ENCODE data around the gene STK16. TPM values are rescaled to one million over a fixed set of nuclear protein-coding genes. Genes with fewer than 3 reads are reported as not detected.

The STK16 gene
- total and polyA plus RNA-seq, 3 experiments from 2014 or later = 18.6 to 26.1 (median 23.0) TPM

DNA sequence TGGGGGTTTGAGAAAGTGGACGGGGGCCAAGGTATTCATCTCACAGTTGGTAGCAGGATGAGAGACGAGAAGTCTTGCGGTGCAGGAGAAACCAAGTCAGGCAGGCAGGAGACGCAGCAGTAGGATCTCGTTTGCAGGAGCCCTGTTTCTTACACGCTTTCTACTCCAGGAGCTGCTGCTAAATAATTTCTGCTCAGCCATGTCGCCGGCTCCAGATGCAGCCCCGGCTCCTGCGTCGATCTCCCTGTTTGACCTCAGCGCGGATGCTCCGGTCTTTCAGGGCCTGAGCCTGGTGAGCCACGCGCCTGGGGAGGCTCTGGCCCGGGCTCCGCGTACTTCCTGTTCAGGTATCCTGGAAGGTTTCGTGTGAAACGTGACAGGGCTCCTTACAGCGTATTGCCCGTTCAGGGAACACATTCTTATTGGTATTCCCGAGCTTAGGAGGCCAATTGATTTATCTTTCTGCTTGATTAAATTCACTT, 15.2 kb upstream of the STK16 start:
- peak overlapping the region; percentile 94 to 100 (median 98) for H3K27ac Mint-ChIP-seq
- Histone ChIP-seq H3K4me3 (ENCODE audit: low read length) (peak overlapping the region; percentile 93), H3K4me1 (ENCODE audit: insufficient read depth, low read length) (peaks cover 44% of the 10 kb centered on the region), H3K27ac (ENCODE audit: low read depth, low read length) (peak overlapping the region; percentile 96), H3K27me3 (ENCODE audit: insufficient read depth, low read length, poor library complexity, severe bottlenecking) (no peaks in the 10 kb centered on the region), H3K36me3 (ENCODE audit: insufficient read depth, low read length) (peaks cover 49% of the 10 kb centered on the region), H3K9me3 (ENCODE audit: low read length) (no peaks in the 10 kb centered on the region)
- H3K4me1 Mint-ChIP-seq = peaks cover 45 to 77% (median 54%) of the 10 kb centered on the region in 3 donors
- CTCF ChIA-PET = interaction anchor here (0.9 to 7.6 kb wide), 11 partner anchors 9 to 69 kb away, joined by 3 to 51 read pairs (median 5); partner anchors contain the start of genes DNAJB2, GLB1L, STK16 and TUBA4A
- H3K4me3 Mint-ChIP-seq = peak overlapping the region; percentile 92 to 100 (median 98)
- DNase-seq = peak in 2 of 5 donors; percentile 36 to 39
- POLR2A ChIA-PET = interaction anchor here (0.7 to 4.5 kb wide), 14 partner anchors 9 to 157 kb away, joined by 3 to 164 read pairs (median 6); partner anchors contain the start of genes ABCB6, CNPPD1, DNAJB2 and DNPEP
- peaks cover 0 to 75% (median 10%) of the 10 kb centered on the region in 3 donors for H3K36me3 Mint-ChIP-seq
- no peaks in the 10 kb centered on the region for H3K9me3 Mint-ChIP-seq
- H3K27me3 Mint-ChIP-seq = no peaks in the 10 kb centered on the region

DNA sequence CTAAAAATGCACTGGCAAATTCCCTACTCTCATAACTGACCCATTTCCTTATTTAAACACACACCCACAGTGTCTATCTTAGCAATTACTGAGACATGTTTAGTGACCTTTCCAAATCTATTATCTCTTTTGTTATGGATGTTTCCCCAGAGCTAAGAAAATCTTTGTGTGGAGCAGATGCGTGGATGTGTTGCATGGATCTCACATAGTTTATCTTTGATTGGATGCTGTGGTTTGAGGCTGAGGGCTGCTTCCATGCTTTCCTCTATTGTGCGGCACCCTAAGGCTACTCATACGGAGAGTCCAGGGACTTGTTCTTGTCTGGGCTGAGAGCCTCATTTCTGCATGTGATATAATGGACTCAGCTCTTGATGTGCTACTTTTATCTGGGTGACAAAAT, 10.9 kb upstream of the STK16 start:
- Histone ChIP-seq H3K27ac (ENCODE audit: low read depth, low read length) (no peak overlapping the region), H3K4me1 (ENCODE audit: insufficient read depth, low read length) (peaks cover 21% of the 10 kb centered on the region), H3K27me3 (ENCODE audit: insufficient read depth, low read length, poor library complexity, severe bottlenecking) (no peaks in the 10 kb centered on the region), H3K36me3 (ENCODE audit: insufficient read depth, low read length) (peaks cover 65% of the 10 kb centered on the region), H3K9me3 (ENCODE audit: low read length) (no peaks in the 10 kb centered on the region), H3K4me3 (ENCODE audit: low read length) (no peak overlapping the region)
- Mint-ChIP-seq H3K36me3 (peaks cover 3 to 82% (median 17%) of the 10 kb centered on the region in 3 donors), H3K4me1 (peaks cover 24 to 50% (median 31%) of the 10 kb centered on the region in 3 donors), H3K27ac (peak overlapping the region in 3 of 8 donors; percentile 29 to 66 (median 61)), H3K4me3 (peak overlapping the region in 1 of 7 donors; percentile 69), H3K27me3 (no peaks in the 10 kb centered on the region), H3K9me3 (no peaks in the 10 kb centered on the region)
- no peak for DNase-seq
- POLR2A ChIA-PET = no interaction called here
- CTCF ChIA-PET = interaction anchor here (0.7 kb wide), 1 partner anchor 43 kb away, joined by 3 read pairs; no protein-coding TSS in a partner anchor

DNA sequence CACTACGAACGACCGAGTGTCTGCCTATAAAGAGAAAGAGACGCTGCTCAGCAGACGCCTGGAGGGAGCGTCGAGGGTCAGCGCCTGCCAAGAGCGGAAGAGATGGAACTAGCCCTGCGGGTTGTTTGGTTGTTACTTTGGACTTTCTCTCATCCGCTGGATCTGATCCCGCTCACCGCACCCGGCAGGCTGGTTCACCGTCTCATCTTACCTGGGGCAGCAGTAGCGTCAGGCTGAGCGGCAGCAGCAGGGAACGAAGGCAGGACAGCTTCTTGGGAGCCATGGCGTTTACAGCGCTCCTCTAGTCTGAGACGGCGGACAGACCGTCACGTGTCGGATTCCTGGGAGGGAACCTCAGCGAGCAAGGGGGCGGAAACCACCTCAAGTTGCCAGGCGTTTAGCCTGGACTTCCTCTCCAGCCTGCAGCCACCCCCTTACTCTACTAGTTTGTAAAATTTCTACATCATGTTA, 2.0 kb upstream of the STK16 start:
- Mint-ChIP-seq H3K4me1 (peaks cover 35 to 46% (median 35%) of the 10 kb centered on the region in 3 donors), H3K36me3 (peaks cover 0 to 15% (median 1%) of the 10 kb centered on the region in 3 donors), H3K27ac (peak overlapping the region in 7 of 8 donors; percentile 14 to 66 (median 46)), H3K4me3 (peak overlapping the region in 3 of 7 donors; percentile 50 to 76 (median 71)), H3K27me3 (peaks cover 0 to 6% of the 10 kb centered on the region in 2 donors), H3K9me3 (peaks cover 0 to 2% (median 0%) of the 10 kb centered on the region in 5 donors)
- DNase-seq = no peak
- ChIA-PET POLR2A (interaction anchor here (11.9 kb wide), 1 partner anchor 13 kb away, joined by 164 read pairs; the partner anchor contains the start of genes ANKZF1 and ATG9A), CTCF (interaction anchor here (3.1 kb wide), 1 partner anchor 51 kb away, joined by 35 read pairs; no protein-coding TSS in a partner anchor)
- no peaks in the 10 kb centered on the region for H3K27me3 ChIP-seq (ENCODE audit: insufficient read depth, low read length, poor library complexity, severe bottlenecking)
- no peak overlapping the region for H3K4me3 ChIP-seq (ENCODE audit: low read length)
- H3K27ac ChIP-seq (ENCODE audit: low read depth, low read length) = no peak overlapping the region
- H3K4me1 ChIP-seq (ENCODE audit: insufficient read depth, low read length) = peaks cover 37% of the 10 kb centered on the region
- no peaks in the 10 kb centered on the region for H3K9me3 ChIP-seq (ENCODE audit: low read length)
- H3K36me3 ChIP-seq (ENCODE audit: insufficient read depth, low read length) = peaks cover 4% of the 10 kb centered on the region

DNA sequence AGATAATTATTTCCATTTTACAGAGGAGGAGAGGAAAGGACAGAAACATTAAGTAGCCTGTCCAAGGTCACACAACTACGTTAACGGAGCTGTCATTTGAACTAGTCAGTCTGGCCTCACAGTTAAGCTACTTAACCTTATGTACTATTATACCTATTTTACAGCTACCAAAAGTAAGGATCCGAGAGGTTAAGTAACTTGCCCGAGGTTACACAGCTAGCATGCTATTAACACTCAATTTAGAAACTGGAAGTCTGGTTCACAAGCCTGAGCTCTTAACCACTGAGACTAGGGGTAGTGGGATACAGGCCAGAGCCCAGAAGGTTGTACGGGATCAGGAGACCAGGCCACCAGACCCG, 511 bp upstream of the STK16 start:
- CTCF ChIA-PET = interaction anchor here (0.7 to 3.1 kb wide), 16 partner anchors 10 to 85 kb away, joined by 3 to 35 read pairs (median 4); partner anchors contain the start of genes DNAJB2 and TUBA4A
- POLR2A ChIA-PET = interaction anchor here (0.5 to 11.9 kb wide), 9 partner anchors 10 to 143 kb away, joined by 3 to 164 read pairs (median 8); partner anchors contain the start of genes ABCB6, ANKZF1, ATG9A and CNPPD1
- Mint-ChIP-seq H3K27me3 (peaks cover 0 to 6% of the 10 kb centered on the region in 2 donors), H3K9me3 (peaks cover 0 to 2% (median 0%) of the 10 kb centered on the region in 5 donors), H3K36me3 (peaks cover 0 to 25% (median 5%) of the 10 kb centered on the region in 3 donors), H3K4me1 (peaks cover 49 to 61% (median 49%) of the 10 kb centered on the region in 3 donors), H3K4me3 (peak overlapping the region; percentile 84 to 99 (median 91)), H3K27ac (peak overlapping the region; percentile 91 to 98 (median 98))
- no peak for DNase-seq
- peak overlapping the region; percentile 86 for H3K4me3 ChIP-seq (ENCODE audit: low read length)
- H3K27ac ChIP-seq (ENCODE audit: low read depth, low read length) = peak overlapping the region; percentile 93
- H3K27me3 ChIP-seq (ENCODE audit: insufficient read depth, low read length, poor library complexity, severe bottlenecking) = no peaks in the 10 kb centered on the region
- H3K4me1 ChIP-seq (ENCODE audit: insufficient read depth, low read length) = peaks cover 51% of the 10 kb centered on the region
- H3K9me3 ChIP-seq (ENCODE audit: low read length) = no peaks in the 10 kb centered on the region
- peaks cover 12% of the 10 kb centered on the region for H3K36me3 ChIP-seq (ENCODE audit: insufficient read depth, low read length)

- peaks cover 2 to 36% (median 12%) of the 10 kb centered on the region in 3 donors for H3K36me3 Mint-ChIP-seq
- DNase-seq = peak in 1 of 5 donors; percentile 44
- H3K27ac ChIP-seq (ENCODE audit: low read depth, low read length) = peak overlapping the region; percentile 93
- H3K4me1 ChIP-seq (ENCODE audit: insufficient read depth, low read length) = peaks cover 62% of the 10 kb centered on the region
- CTCF ChIA-PET = interaction anchor here (1.0 to 4.4 kb wide), 9 partner anchors 16 to 91 kb away, joined by 3 to 35 read pairs (median 5); partner anchors contain the start of genes ANKZF1, ATG9A and DNAJB2
- H3K27ac Mint-ChIP-seq = peak overlapping the region; percentile 91 to 98 (median 98)
- no peaks in the 10 kb centered on the region for H3K27me3 ChIP-seq (ENCODE audit: insufficient read depth, low read length, poor library complexity, severe bottlenecking)
- H3K27me3 Mint-ChIP-seq = peaks cover 0 to 6% of the 10 kb centered on the region in 2 donors
- H3K9me3 Mint-ChIP-seq = peaks cover 0 to 2% (median 0%) of the 10 kb centered on the region in 5 donors
- H3K36me3 ChIP-seq (ENCODE audit: insufficient read depth, low read length) = peaks cover 23% of the 10 kb centered on the region
- peak overlapping the region; percentile 86 for H3K4me3 ChIP-seq (ENCODE audit: low read length)
- POLR2A ChIA-PET = interaction anchor here (0.9 to 11.9 kb wide), 6 partner anchors 9 to 39 kb away, joined by 3 to 164 read pairs (median 12); partner anchors contain the start of genes ABCB6, ANKZF1, ATG9A and DNAJB2
- peak overlapping the region; percentile 84 to 99 (median 91) for H3K4me3 Mint-ChIP-seq
- peaks cover 60 to 72% (median 60%) of the 10 kb centered on the region in 3 donors for H3K4me1 Mint-ChIP-seq
- no peaks in the 10 kb centered on the region for H3K9me3 ChIP-seq (ENCODE audit: low read length)
Observed at GRCh38 chr2:219245899-219246230, 586 bp downstream of the STK16 start.

- Mint-ChIP-seq H3K27me3 (peaks cover 0 to 6% of the 10 kb centered on the region in 2 donors), H3K9me3 (peaks cover 0 to 2% (median 0%) of the 10 kb centered on the region in 5 donors), H3K4me1 (peaks cover 66 to 79% (median 67%) of the 10 kb centered on the region in 3 donors), H3K4me3 (peak overlapping the region; percentile 84 to 99 (median 91)), H3K36me3 (peaks cover 4 to 43% (median 17%) of the 10 kb centered on the region in 3 donors), H3K27ac (peak overlapping the region in 7 of 8 donors; percentile 91 to 98 (median 98))
- POLR2A ChIA-PET = interaction anchor here (1.6 to 11.9 kb wide), 4 partner anchors 8 to 141 kb away, joined by 4 to 164 read pairs (median 15); partner anchors contain the start of genes ABCB6, ANKZF1, ATG9A and DNPEP
- Histone ChIP-seq H3K4me1 (ENCODE audit: insufficient read depth, low read length) (peaks cover 69% of the 10 kb centered on the region), H3K36me3 (ENCODE audit: insufficient read depth, low read length) (peaks cover 28% of the 10 kb centered on the region), H3K9me3 (ENCODE audit: low read length) (no peaks in the 10 kb centered on the region), H3K4me3 (ENCODE audit: low read length) (peak overlapping the region; percentile 86), H3K27ac (ENCODE audit: low read depth, low read length) (peak overlapping the region; percentile 58), H3K27me3 (ENCODE audit: insufficient read depth, low read length, poor library complexity, severe bottlenecking) (no peaks in the 10 kb centered on the region)
- peak in 1 of 5 donors; percentile 12 for DNase-seq
- CTCF ChIA-PET = interaction anchor here (1.0 to 4.4 kb wide), 5 partner anchors 16 to 92 kb away, joined by 3 to 35 read pairs (median 5); partner anchors contain the start of genes ANKZF1, ATG9A and DNAJB2
Observed at GRCh38 chr2:219246559-219246958, 1.3 kb downstream of the STK16 start.

GRCh38 chr2:219247678-219248642, 2.7 kb downstream of the STK16 start:
- peaks cover 76% of the 10 kb centered on the region for H3K4me1 ChIP-seq (ENCODE audit: insufficient read depth, low read length)
- Mint-ChIP-seq H3K36me3 (peaks cover 4 to 57% (median 25%) of the 10 kb centered on the region in 3 donors), H3K27ac (peak overlapping the region; percentile 88 to 99 (median 95)), H3K4me3 (peak overlapping the region; percentile 81 to 99 (median 90)), H3K27me3 (peaks cover 0 to 6% of the 10 kb centered on the region in 2 donors), H3K9me3 (peaks cover 0 to 2% (median 0%) of the 10 kb centered on the region in 5 donors), H3K4me1 (peaks cover 78 to 90% (median 80%) of the 10 kb centered on the region in 3 donors)
- H3K9me3 ChIP-seq (ENCODE audit: low read length) = no peaks in the 10 kb centered on the region
- CTCF ChIA-PET = interaction anchor here (0.7 to 12.3 kb wide), 6 partner anchors 18 to 268 kb away, joined by 3 to 136 read pairs (median 24); partner anchors contain the start of genes ANKZF1, ATG9A and DNAJB2
- DNase-seq = peak; percentile 52 to 86 (median 83)
- no peaks in the 10 kb centered on the region for H3K27me3 ChIP-seq (ENCODE audit: insufficient read depth, low read length, poor library complexity, severe bottlenecking)
- POLR2A ChIA-PET = interaction anchor here (0.5 to 11.9 kb wide), 10 partner anchors 18 to 352 kb away, joined by 3 to 164 read pairs (median 6); partner anchors contain the start of genes ANKZF1, ATG9A, CNPPD1 and DNAJB2
- peak overlapping the region; percentile 69 for H3K27ac ChIP-seq (ENCODE audit: low read depth, low read length)
- peaks cover 35% of the 10 kb centered on the region for H3K36me3 ChIP-seq (ENCODE audit: insufficient read depth, low read length)
- H3K4me3 ChIP-seq (ENCODE audit: low read length) = peak overlapping the region; percentile 86
